Measurements from ENCODE around the gene GPR152. TPM values are rescaled to one million over a fixed set of nuclear protein-coding genes. Genes with fewer than 3 reads are reported as not detected.

The GPR152 gene
- total RNA-seq, 1 experiment from 2014 or later, result not detected

DNA sequence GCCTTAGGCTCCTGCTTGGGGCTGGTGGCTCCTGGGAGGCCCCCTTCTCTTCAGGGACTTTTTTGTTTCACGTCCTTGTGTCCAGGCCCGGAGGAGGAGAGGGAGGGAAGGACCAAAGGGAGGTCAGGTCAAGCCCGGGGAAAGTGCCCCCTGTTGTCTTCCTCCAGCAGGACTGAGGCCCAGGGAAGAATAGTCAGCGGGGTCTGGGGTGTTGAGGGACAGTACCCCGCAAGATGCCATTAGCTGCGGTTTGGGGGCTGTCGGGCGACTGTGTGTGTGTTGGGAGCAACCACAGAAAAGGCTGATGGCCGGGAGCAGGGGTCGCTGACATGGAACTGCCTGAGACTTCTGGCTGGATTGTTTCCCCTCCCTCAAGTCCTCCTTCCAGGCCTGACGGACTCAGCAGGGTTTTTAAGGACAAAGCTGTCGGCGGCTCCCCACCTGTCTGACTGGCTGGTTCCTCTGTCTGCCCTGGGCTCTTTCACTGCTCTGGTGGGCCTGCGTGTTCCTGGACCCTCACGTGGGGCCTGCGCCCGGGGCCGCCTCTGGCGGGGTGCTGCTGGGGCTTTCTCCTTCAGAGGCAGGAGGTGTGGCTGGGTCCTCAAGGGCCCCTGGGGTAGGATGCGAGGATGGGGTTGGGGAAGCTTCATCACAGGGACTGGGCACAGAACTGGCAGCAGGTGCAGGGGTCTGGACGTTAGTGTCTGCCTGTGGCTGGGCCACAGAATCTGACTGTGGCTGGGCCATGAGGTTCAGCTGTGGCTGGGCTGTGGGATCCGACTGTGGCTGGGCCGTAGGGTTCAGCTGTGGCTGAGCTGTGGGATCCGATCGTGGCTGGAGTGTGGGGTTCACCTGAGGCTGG, 1.5 kb downstream of the GPR152 start:
- Histone ChIP-seq H3K36me3 (ENCODE audit: control insufficient read depth in 1 of 2, insufficient read depth in 2 of 2, low read length in 2 of 2) (no peaks in the 10 kb centered on the region), H3K9ac (ENCODE audit: low read length) (no peak overlapping the region), H3K9me2 (ENCODE audit: insufficient read depth) (no peaks in the 10 kb centered on the region), H2AFZ (ENCODE audit: low read depth, low read length, poor library complexity, severe bottlenecking) (no peak overlapping the region), H3K9me3 (ENCODE audit: control insufficient read depth in 1 of 2, insufficient read depth in 1 of 2, low read depth in 1 of 2, low read length in 2 of 2) (no peaks in the 10 kb centered on the region), H3K27me3 (ENCODE audit: insufficient read depth, low read length) (no peaks in the 10 kb centered on the region), H4K20me1 (ENCODE audit: insufficient read depth) (no peaks in the 10 kb centered on the region), H3K79me2 (ENCODE audit: insufficient read depth, low read length) (no peaks in the 10 kb centered on the region), H3K4me3 (replicated peaks in 1 of 2; ENCODE audit: low read depth in 1 of 2, low read length in 2 of 2) (no peak overlapping the region), H3K27ac (ENCODE audit: low read depth, low read length) (no peak overlapping the region; the same call in 1 of the 2 replicates), H3K4me1 (ENCODE audit: control insufficient read depth in 1 of 2, insufficient read depth in 2 of 2, low read length in 2 of 2) (no peaks in the 10 kb centered on the region), H3K4me2 (ENCODE audit: low read length) (no peak overlapping the region)
- ChIA-PET CTCF (no interaction called here), POLR2A (interaction anchor here (1.2 kb wide), 1 partner anchor 18 kb away, joined by 3 read pairs; the partner anchor contains the start of gene TMEM134), RAD21 (ENCODE audit: low non-redundant PET in 1 of 2, low total read pairs in 2 of 2, uncharacterized antibody in 2 of 2, unreplicated experiment in 2 of 2) (no interaction called here)
- TF ChIP-seq FOSL1 (IDR thresholded peaks at IDR 0.05; ENCODE audit: low read depth) (no peak), POLR2AphosphoS5 (IDR thresholded peaks at IDR 0.05; ENCODE audit: low read depth, low read length) (no peak), YY1 (IDR thresholded peaks at IDR 0.05; ENCODE audit: extremely low read depth, insufficient replicate concordance, low read depth, low read length) (no peak), RAD21 (IDR thresholded peaks at IDR 0.05; ENCODE audit: low read depth) (no peak), JUND (IDR thresholded peaks at IDR 0.05) (no peak)
- TF ChIP-seq, protein P1, sequence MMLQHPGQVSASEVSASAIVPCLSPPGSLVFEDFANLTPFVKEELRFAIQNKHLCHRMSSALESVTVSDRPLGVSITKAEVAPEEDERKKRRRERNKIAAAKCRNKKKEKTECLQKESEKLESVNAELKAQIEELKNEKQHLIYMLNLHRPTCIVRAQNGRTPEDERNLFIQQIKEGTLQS (IDR thresholded peaks at IDR 0.05), result no peak
- intact Hi-C loops (cut with micrococcal nuclease), result no loop called here
- no peak for DNase-seq (ENCODE audit: low read depth, low spot score)
- no peak for ATAC-seq
- no TSS peak for BruUV-seq (replicated peaks)

DNA sequence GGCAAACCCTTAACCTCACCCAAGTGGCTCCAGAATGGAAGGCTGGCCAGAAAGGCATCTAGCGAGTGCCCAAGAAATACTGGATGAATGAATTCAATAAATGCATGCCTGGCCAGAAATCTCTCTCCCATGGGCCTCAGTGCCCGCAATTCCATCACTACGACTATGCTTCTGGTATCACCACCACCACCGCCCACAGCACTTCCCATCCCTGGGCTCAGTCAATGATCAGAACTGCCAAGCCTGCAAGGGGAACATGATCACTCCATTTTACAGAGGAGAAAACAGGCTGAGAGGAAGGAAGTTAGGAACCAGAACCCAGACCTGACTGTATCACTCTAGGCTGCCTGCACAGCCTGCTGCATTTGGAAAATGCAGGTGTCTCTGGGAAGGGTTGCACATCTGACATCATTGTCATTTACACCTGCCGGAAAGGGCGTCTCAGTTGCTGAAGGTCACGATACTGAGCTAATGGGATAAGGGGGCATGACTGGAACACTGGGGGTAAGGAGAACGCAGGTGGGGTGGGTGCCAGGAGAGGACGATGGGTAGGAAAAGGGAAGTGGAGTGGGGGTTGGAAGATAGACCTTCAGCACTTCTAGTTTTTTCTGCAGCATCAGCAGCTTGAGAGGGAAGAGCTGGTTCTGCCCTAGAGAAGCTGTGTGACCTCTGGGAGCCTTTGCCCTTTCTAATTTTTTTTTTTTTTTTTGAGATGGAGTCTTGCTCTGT, 3.2 kb downstream of the GPR152 start:
- H3K9me2 ChIP-seq (ENCODE audit: insufficient read depth), result no peaks in the 10 kb centered on the region
- no peak overlapping the region for H3K4me3 ChIP-seq (replicated peaks in 1 of 2; ENCODE audit: low read depth in 1 of 2, low read length in 2 of 2)
- no peaks in the 10 kb centered on the region for H3K79me2 ChIP-seq (ENCODE audit: insufficient read depth, low read length)
- ATAC-seq (no peak), DNase-seq (ENCODE audit: low read depth, low spot score) (no peak)
- ChIA-PET RAD21 (ENCODE audit: low non-redundant PET in 1 of 2, low total read pairs in 2 of 2, uncharacterized antibody in 2 of 2, unreplicated experiment in 2 of 2) (no interaction called here), POLR2A (interaction anchor here (1.5 kb wide), 1 partner anchor 12 kb away, joined by 4 read pairs; no protein-coding TSS in a partner anchor), CTCF (no interaction called here)
- no peak overlapping the region for H3K4me2 ChIP-seq (ENCODE audit: low read length)
- H3K9ac ChIP-seq (ENCODE audit: low read length), result no peak overlapping the region
- intact Hi-C loops (cut with micrococcal nuclease), result no loop called here
- BruUV-seq (replicated peaks), result no TSS peak
- no peaks in the 10 kb centered on the region for H3K9me3 ChIP-seq (ENCODE audit: control insufficient read depth in 1 of 2, insufficient read depth in 1 of 2, low read depth in 1 of 2, low read length in 2 of 2)
- peaks cover 0 to 1% of the 10 kb centered on the region in 2 experiments; a peak in 1 of 4 replicates for H3K4me1 ChIP-seq (ENCODE audit: control insufficient read depth in 1 of 2, insufficient read depth in 2 of 2, low read length in 2 of 2)
- no peaks in the 10 kb centered on the region for H3K36me3 ChIP-seq (ENCODE audit: control insufficient read depth in 1 of 2, insufficient read depth in 2 of 2, low read length in 2 of 2)
- H2AFZ ChIP-seq (ENCODE audit: low read depth, low read length, poor library complexity, severe bottlenecking), result no peak overlapping the region
- no peaks in the 10 kb centered on the region for H4K20me1 ChIP-seq (ENCODE audit: insufficient read depth)
- H3K27me3 ChIP-seq (ENCODE audit: insufficient read depth, low read length), result no peaks in the 10 kb centered on the region
- H3K27ac ChIP-seq (ENCODE audit: low read depth, low read length), result no peak overlapping the region
- TF ChIP-seq EZH2 (IDR thresholded peaks at IDR 0.05) (no peak), ELF1 (IDR thresholded peaks at IDR 0.05; ENCODE audit: borderline replicate concordance, low read depth) (no peak), CBX3 (IDR thresholded peaks at IDR 0.05; ENCODE audit: low read depth) (no peak), TCF7L2 (IDR thresholded peaks at IDR 0.05; ENCODE audit: borderline replicate concordance, extremely low read depth, insufficient read depth, insufficient read length) (no peak), ZFX (IDR thresholded peaks at IDR 0.05) (no peak), POLR2AphosphoS5 (IDR thresholded peaks at IDR 0.05; ENCODE audit: low read depth, low read length) (no peak), SIN3A (IDR thresholded peaks at IDR 0.05; ENCODE audit: low read depth) (no peak), EZH2phosphoT487 (IDR thresholded peaks at IDR 0.05; ENCODE audit: borderline replicate concordance) (no peak), RAD21 (IDR thresholded peaks at IDR 0.05; ENCODE audit: low read depth) (no peak)
- TF ChIP-seq, protein P2, sequence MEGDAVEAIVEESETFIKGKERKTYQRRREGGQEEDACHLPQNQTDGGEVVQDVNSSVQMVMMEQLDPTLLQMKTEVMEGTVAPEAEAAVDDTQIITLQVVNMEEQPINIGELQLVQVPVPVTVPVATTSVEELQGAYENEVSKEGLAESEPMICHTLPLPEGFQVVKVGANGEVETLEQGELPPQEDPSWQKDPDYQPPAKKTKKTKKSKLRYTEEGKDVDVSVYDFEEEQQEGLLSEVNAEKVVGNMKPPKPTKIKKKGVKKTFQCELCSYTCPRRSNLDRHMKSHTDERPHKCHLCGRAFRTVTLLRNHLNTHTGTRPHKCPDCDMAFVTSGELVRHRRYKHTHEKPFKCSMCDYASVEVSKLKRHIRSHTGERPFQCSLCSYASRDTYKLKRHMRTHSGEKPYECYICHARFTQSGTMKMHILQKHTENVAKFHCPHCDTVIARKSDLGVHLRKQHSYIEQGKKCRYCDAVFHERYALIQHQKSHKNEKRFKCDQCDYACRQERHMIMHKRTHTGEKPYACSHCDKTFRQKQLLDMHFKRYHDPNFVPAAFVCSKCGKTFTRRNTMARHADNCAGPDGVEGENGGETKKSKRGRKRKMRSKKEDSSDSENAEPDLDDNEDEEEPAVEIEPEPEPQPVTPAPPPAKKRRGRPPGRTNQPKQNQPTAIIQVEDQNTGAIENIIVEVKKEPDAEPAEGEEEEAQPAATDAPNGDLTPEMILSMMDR (IDR thresholded peaks at IDR 0.05 in 2 of 3, conservative IDR thresholded peaks at IDR 0.05 in 1 of 3; ENCODE audit: borderline replicate concordance in 1 of 3, insufficient read depth in 1 of 3, low read depth in 2 of 3, low read length in 2 of 3), result no peak

All from HCT116 (cell line).